NCI-H1694 treated with DMSO at 0.1 percent for 48 hours (cell line): ENCODE measurements around the gene AASS.
A peak's percentile ranks its signal among the peaks of the same experiment; 100 is the strongest.

Experiments used
- DNase-seq: peaks from one replicate; lab custom pipeline; 2025; lab: John Stamatoyannopoulos, UW

Gene AASS

GRCh38 chr7:122118757-122119156 lies 25.3 kb downstream of the AASS start:
- DNase-seq: no peak

GRCh38 chr7:122103064-122103463 lies 41.0 kb downstream of the AASS start:
- no peak for DNase-seq

GRCh38 chr7:122100021-122100420 lies 44.0 kb downstream of the AASS start:
- no peak for DNase-seq

GRCh38 chr7:122095642-122096041 lies 48.4 kb downstream of the AASS start:
- DNase-seq: no peak

GRCh38 chr7:122094549-122094948 lies 49.5 kb downstream of the AASS start:
- no peak for DNase-seq

GRCh38 chr7:122092964-122093797 lies 50.9 kb downstream of the AASS start:
- peak; percentile 54 for DNase-seq

- DNase-seq: no peak
Observed at GRCh38 chr7:122082670-122083069, 61.4 kb downstream of the AASS start.

- no peak for DNase-seq
Observed at GRCh38 chr7:122082160-122082559, 61.9 kb downstream of the AASS start.

GRCh38 chr7:122073635-122074034 lies 70.4 kb downstream of the AASS start:
- DNase-seq: no peak

GRCh38 chr7:122072924-122073599 lies 71.0 kb downstream of the AASS start:
- DNase-seq: no peak

- no peak for DNase-seq
Observed at GRCh38 chr7:122072272-122072671, 71.8 kb downstream of the AASS start.

- DNase-seq: no peak
Observed at GRCh38 chr7:122070834-122071233, 73.2 kb downstream of the AASS start.

GRCh38 chr7:122070062-122070461 lies 74.0 kb downstream of the AASS start:
- DNase-seq: no peak

GRCh38 chr7:122068999-122069398 lies 75.0 kb downstream of the AASS start:
- no peak for DNase-seq

GRCh38 chr7:122068046-122068445 lies 76.0 kb downstream of the AASS start:
- no peak for DNase-seq

GRCh38 chr7:122067077-122067476 lies 77.0 kb downstream of the AASS start:
- DNase-seq: no peak

- no peak for DNase-seq
Observed at GRCh38 chr7:122064971-122065370, 79.1 kb downstream of the AASS start.

GRCh38 chr7:122063146-122063545 lies 80.9 kb downstream of the AASS start:
- no peak for DNase-seq

- DNase-seq: no peak
Observed at GRCh38 chr7:122059542-122059941, 84.5 kb downstream of the AASS start.

GRCh38 chr7:122056977-122057376 lies 87.1 kb downstream of the AASS start:
- DNase-seq: no peak

- DNase-seq: no peak
Observed at GRCh38 chr7:122055073-122055472, 89.0 kb downstream of the AASS start.

- no peak for DNase-seq
Observed at GRCh38 chr7:122054393-122054792, 89.7 kb downstream of the AASS start.

- no peak for DNase-seq
Observed at GRCh38 chr7:122046402-122046801, 97.6 kb downstream of the AASS start.

GRCh38 chr7:122040147-122040546 lies 103.9 kb downstream of the AASS start:
- DNase-seq: no peak
